HG03066 (cell line): Measurements from ENCODE around the gene TGFBR3L.

Experiments used
- ATAC-seq: cut with Tn5 transposase; IDR thresholded peaks from one replicate; pipeline ENCODE4 v1.9.1; 2021; ENCODE audit warnings: low read depth; ENCODE audit not compliant: unreplicated experiment

TGFBR3L gene

DNA sequence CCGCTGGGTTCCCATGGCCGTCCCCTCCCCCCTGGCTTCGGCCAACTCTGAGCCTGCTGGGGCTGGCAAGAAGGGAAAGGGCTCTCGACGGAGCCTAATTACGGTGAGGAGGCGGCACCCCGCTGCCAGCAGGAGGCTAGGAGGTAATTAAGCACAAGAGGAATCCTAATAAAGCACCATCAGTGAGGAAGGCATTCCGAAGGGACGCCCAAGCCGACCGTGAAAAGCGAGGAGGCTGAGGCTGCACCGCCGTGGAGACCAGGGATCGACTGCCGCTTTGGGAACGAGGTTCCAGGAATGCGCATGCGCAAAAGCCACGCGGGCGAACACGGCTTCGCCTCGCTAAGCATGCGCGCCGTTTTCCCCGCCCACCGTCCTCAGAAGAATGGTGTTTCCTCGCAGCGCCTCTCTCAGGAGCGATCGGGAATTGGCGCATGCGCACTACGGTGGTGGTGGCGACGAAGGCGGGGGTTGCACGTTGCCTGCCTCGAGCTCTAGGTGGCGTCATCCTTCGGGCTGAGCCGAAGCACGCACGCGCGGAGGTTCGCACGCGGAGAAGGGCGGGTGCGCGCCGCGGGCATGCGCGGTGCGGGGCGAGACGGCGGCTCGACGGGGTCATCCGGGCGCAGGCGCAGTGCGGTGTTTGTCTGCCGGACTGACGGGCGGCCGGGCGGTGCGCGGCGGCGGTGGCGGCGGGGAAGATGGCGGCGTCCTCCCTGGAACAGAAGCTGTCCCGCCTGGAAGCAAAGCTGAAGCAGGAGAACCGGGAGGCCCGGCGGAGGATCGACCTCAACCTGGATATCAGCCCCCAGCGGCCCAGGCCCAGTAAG, 11.2 kb upstream of the TGFBR3L start, which contains the start of gene MAP2K7:
MAP2K7 (plus strand) TSS at position 634 of the 830 bp plus-strand sequence; CDS start at position 702, 68 bp downstream.
- peak; percentile 74 for ATAC-seq

DNA sequence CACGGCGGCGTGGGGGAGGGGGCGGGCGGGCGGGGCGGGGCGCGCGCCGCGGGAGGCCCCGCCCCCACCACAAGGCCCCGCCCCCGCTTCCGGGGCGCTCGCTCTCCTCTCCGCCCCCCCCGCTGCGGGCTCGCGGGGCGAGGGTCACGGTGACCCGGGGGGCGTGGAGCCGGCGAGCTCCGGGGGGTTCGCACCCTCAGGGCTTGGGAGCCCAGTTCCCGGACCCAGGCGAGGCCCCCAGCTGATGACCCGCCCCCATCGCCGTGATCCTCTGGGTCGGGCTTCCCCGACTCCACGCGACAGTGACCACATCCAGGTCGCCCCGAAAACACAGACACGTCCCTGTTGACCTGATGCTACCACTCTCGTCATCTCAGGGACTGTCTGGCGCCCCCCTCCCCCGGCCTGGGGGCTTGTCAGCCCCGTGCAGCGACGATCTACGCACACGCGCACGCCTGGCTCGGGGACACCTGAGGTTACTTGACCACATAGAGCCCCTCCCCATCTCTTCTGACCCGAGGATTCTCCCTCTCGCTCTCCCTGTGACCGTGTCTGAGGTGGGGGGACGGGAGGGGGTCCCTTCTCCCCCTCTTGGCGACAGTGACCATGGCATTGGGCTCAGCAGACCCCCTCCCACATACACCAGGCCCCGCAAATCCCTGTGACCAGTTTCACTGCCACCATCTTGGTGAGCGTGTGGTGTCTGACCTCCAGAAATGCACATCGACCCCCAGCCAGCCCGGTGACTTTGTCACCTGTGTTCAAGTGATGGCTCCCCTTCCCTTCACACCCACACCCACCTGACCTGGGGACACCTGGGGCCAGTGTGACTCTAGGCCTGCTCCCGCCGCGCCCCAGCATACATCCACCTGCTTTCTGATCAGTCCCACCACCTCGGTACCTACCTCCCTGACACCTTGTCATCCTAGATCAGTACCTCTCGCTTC, 10.3 kb upstream of the TGFBR3L start:
- ATAC-seq, result peak; percentile 32

DNA sequence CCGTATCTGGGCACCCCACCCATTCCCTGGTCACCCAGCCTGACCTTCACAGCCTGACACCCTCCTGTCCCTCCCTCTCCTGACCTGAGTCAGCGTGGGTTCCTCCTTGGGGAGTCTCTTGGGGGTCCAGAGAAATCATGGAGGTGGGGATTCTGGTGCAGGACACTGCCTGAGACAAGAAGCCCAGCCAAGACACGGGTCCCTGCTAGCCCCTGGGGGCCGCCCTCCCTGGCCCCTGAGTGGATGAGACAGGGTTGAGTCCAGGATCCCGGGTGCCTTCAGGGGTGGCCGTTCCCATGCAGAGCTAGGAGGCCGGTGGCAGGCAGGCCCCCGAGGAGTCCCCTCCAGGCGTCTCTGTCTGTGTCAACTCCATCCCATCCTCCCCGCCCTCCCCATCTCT, 9.4 kb upstream of the TGFBR3L start:
- no peak for ATAC-seq

DNA sequence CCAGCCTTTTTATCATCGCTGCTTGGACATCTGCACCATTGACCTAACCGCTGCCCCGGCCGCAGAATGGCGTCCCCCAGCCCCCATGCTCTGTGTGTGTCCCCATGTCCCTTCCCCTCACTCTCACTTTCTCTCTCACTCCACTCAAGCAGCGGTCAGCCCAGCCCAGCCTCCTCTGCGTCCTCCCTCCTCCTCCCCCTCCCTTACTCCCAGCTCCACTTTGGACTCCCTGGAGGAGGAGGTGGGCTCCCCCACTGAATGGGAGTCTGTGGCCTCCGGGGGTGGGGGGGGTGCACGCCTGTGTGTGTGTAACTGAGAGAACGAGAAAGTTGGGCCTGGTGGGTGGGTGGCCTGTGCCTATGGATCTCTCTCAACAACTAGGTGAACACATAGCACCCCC, 8.8 kb upstream of the TGFBR3L start:
- ATAC-seq, result no peak

DNA sequence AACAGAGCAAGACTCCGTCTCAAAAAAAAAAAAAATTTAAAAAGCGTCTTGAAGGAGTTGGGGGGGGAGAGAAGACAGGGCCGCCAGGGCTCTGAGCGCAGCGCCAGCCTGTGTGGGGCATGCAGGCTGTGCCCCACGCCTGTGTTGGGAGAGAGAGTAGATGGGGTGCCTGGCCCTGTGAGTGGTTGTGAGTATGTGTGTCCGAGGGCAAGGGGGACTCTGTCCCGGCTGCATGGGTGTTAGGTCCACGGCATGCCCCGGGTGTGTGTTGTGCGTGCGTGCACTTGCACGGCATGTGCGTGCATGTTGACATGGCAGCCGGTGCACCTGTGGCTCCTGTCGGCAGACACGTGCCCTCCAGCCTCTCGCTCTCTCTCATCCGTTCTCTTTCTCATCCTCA, 7.5 kb upstream of the TGFBR3L start:
- no peak for ATAC-seq

DNA sequence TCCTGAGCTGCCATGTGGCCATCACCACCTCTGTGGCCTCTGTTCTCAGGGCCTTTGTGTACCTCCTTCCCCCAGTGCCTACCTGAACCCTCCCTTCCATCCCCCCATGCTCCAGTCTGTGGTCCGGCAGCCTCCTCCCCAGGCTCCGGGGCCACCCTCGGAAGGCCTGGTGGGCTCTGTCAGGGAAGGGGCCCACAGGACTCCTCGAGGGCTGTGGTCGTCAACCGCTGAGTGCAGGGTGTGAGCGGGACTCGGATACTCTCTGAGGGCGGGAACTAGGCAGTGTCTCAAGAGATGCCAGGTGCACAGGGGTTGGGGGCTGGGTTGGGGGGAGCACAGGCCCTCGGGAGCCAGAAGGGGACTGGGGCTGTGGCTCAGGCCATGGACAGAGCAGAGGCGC, 7.1 kb upstream of the TGFBR3L start:
- ATAC-seq, result no peak

DNA sequence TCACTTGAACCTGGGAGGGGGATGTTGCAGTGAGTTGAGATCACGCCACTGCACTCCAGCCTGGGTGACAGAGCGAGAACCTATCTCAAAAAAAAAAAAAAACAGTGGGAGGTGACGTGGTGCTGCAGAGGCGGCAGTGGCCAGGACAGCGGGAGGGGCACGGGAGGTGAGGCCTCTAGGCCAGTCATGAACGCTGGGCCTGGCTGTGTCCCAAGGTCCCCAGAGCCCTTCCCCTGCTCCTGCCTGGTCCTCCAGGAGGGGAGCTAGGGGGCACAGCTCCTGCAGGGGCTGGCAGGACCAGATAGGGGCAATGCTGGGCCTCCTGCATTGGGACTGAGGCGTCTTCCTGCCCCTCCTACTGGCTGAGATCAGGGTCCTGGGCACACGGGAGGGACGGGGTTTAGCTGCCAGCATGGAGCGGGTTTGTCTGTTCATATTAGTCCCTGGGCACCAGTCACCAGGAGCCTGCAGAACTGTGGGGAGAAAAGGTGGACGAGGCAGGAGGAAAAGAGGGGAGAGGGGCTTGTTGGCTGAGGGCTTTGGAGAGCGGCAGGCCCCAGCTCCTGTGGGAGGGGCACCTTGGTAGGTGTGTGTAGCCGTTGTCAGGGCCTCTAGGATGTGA, 6.4 kb upstream of the TGFBR3L start:
- no peak for ATAC-seq

DNA sequence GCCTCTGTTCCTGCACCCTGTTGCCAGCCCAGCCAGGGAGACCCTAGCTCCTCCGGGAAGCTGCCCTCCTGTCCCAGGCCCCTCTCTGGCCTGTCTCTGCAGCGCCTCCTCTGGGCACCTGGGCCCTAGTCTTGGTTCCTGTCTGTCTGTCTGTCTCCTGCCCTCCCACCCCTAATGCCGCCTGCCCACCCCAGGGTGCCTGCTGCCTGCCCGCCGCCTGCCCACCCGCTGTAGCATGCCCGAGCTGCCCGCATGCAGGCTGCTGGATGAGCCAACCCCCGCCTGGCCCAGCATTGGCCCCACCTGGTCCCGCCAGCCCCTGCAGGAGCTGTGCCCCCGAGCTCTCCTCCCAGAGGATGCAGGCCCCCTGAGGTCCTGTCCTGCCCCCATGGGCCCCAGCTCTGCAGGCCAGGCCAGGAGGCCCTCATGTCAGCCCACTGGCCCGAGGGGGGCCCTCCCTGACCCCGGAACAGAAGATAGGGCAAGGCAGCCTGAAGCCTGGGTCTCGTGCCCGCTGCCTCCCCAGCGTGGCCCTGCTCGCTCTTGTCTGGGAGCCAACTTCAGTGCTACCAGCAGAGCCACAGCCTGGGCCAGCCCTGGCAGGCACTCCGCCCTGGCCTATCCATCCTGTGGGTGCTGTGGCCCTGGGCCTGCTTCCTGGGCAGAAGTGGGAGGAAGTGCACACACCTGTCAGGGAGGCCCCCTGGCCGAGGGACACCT, 5.7 kb upstream of the TGFBR3L start:
- ATAC-seq, result no peak

DNA sequence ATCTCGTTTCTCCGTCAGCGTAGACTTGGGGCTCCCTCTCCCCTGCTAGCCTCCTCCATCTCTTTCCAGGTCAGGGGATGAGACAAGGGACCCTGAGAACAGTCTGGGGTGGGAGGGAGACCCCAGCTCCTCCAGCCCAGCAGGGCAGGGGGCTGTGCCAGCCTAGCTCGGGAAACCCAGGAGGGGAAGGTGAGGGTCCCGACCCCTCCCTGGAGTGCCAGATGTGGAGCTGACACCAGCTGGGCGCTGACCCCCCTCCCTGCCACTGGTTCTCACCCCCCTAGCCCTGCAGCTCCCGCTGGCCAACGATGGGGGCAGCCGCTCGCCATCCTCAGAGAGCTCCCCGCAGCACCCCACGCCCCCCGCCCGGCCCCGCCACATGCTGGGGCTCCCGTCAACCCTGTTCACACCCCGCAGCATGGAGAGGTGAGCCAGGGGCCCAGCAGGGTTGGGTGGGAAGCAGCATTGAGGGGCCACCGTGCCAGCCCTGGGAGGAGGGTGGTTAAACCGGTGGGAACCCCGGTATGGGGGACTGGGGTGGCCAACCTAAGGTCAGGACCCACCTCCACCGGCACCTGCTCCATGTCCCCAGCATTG, 5.1 kb upstream of the TGFBR3L start:
- no peak for ATAC-seq

DNA sequence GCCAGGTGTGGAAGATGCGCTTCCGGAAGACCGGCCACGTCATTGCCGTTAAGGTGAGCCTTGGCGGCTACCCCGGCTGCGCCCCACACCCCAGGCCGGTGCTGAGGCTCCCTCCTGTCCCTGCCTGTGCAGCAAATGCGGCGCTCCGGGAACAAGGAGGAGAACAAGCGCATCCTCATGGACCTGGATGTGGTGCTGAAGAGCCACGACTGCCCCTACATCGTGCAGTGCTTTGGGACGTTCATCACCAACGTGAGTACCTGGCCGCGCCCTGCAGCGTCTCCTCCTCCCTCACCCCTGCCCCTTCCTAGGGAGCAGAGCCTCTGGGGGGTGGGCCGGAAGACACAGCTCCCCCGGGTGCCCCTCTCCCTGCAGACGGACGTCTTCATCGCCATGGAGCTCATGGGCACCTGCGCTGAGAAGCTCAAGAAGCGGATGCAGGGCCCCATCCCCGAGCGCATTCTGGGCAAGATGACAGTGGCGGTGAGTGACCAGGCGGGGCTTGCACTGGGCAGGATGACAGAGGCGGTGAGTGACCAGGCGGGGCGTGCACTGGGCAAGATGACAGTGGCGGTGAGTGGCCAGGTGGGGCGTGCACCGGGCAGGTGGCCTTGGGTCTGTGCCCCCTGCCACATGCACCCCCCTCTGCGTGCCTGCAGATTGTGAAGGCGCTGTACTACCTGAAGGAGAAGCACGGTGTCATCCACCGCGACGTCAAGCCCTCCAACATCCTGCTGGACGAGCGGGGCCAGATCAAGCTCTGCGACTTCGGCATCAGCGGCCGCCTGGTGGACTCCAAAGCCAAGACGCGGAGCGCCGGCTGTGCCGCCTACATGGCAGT, 4.1 kb upstream of the TGFBR3L start:
- no peak for ATAC-seq

DNA sequence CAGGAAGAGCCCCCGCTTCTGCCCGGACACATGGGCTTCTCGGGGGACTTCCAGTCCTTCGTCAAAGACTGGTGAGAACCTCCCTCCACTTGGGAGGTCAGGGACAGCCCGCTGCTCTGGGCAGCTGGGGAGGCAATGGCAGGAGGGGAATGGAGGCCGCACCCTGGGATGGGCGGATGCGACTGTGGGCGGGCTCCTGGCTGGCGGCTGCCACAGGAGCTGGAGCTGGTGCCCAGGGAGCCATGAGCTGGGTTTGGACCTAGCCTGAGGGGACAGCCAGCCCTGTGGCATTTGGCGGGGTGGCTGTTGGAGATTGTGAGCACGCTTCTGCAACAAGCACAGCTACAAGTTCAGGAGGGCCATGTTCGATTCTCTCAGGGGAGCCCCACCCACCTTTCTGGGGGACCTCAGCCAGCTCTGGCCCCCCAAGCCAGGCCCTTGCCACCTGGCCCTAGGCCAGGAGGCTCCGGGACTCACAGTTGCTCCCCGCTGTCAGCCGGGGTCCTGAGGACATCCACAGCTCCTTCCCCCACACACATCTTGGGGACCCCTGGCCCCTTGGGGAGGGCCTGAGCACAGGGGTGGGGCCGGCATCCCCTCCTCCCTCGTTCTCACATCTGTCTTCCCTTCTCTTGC, 3.0 kb upstream of the TGFBR3L start:
- ATAC-seq, result no peak

DNA sequence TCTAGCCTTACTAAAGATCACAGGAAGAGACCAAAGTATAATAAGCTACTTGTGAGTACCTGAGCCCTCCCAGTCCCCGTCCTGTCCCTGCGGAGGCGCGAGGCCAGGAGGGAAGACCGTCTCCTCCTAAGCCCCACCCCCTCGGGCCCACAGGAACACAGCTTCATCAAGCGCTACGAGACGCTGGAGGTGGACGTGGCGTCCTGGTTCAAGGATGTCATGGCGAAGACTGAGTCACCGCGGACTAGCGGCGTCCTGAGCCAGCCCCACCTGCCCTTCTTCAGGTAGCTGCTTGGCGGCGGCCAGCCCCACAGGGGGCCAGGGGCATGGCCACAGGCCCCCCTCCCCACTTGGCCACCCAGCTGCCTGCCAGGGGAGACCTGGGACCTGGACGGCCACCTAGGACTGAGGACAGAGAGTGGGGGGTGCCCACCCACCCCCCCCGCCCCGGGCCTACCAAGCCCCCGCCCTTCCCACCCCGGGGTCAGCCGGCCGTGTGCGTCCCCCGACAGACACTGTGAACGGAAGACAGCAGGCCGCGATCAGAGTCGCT, 2.4 kb upstream of the TGFBR3L start:
- ATAC-seq, result no peak

DNA sequence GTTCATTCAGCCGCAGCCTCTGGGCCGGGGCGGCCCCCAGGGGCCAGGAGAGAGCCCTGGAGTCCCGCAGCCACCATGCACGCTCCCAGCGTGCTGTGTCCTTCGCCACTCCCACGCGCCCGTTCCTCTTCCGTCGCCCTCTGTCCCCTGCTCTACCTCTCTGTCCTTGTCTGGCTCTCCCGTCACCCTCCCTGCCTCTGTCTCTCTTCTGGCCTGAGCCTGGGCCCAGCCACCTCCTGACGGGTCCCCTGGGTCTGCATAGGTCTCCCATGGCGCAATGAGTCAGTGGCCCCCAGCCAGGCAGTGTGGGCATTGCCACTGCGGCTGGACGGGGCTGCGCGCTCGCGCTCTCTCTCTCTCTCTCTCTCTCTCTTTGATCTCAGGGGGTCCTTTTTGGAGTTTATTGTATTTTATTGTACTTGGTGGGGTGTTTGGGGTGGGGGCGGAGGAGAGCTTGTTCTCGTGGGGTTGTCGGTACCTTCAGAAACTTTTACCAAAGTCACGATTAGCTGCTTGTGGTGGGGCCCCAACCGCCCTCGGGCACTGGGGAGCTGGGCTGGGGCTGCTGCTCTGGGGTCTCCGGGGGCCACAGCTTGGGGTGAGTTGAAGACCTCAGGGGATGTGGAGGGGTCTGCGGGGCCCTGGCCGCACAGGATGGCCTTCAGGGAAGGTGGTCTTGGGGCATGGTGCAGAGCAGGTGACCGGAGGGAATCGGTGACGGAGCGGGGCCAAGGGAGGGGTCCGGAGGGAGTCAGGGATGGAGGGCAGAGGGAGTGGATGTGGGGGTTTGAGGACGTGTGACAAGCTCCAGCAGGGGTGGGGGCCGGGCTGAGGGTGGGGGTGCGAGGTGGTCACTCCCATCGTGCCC, 1.7 kb upstream of the TGFBR3L start:
- ATAC-seq, result no peak

DNA sequence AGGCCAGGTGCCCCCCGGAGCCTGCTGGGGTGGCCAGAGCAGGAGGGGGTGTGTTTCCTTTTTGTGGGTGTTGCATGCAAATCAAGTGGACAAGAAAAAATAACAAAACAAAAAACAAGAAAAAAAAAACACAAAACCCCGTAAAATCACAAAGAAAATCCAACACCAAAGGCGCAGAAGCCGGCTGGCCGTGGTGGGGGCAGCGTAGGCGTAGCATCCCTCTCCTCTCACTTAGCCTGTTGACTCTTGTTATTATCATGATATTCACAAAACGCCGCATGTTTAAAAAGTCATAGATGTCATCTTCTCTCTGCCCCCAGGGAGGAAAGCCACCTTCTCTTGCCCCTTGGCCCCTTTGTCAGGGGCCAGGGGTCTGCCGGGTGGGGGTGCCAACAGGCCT, 978 bp upstream of the TGFBR3L start:
- ATAC-seq, result no peak

DNA sequence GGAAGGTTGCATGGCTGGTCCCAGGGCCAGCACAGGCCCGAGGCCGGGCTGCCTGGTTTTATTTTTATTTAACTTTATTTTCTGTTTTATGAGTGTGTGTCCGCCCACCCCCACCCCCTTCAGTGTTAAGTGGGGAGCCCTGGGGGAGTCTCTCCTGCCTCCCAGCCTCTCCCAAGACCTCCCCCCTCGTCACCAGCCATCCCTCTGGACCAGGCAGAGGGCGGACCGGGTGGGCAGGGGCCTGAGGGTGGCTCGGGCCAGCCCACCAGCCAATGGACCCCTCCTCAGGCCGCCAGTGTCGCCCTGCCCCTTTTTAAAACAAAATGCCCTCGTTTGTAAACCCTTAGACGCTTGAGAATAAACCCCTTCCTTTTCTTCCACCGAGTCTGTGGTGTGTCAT, 531 bp upstream of the TGFBR3L start:
- ATAC-seq, result no peak

DNA sequence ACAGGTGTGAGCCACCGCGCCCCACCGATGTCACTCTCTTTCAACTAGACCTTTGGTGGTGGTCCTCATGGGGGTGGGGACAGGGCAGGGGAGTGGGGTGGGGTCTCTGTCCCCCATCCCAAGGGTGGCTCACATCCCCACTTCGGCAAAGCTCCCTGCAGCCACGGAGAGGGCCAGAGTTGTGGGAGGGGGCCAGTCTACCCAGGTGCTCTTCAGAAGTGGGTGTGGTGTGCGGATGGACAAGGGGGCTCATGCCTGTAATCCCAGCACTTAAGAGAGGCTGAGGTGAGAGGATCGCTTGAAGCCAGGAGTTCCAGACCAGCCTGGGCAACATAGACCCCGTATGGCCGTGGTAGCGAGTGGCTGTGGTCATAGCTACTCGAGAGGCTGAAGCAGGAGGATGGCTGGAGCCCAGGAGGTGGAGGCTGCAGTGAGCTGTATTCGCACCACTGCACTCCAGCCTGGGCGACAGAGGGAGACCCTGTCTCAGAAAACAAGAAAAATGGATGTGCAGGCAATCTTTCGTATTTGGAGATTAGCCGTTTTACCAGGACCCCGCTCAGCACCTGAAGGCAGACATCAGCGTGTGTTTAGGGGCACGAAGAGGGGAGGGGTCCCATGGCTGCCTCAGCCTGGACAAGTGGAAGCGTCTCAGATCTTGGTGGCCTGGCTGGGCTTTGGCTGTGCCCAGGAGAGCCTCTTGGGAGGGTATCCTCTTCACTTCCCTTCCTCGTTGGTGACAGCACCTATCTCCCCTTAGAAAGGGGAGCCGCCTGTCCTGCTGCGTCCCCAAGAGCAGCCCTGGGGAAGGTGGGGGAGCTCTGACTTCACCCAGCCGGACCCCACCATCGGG, 846 bp downstream of the TGFBR3L start:
- ATAC-seq, result no peak
